HCT116 (cell line): Measurements from ENCODE around the gene TRPM5. TPM values are rescaled to one million over a fixed set of nuclear protein-coding genes. Genes with fewer than 3 reads are reported as not detected.

ENCODE experiments used
- ATAC-seq: fragments of 200-7000 bp; cut with Tn5 transposase; 2 replicates; pipeline ENCODE4 v1.9.1; 2020; ENCODE audit warnings: mild to moderate bottlenecking, moderate library complexity
- BruUV-seq: library from RNA; stranded (reverse); fragments of 400-500 nt; replicated peaks from 2 replicates; lab custom pipeline; 2021; lab: Mats Ljungman, UMichigan
- CTCF ChIA-PET: fragments of 300-600 bp; sonication (Branson Sonifier 250); formaldehyde crosslinking; loops from one replicate; lab custom pipeline; 2021; ENCODE audit warnings: antibody characterized with exemption; lab: Charles Lee
- POLR2A ChIA-PET: fragments of 300-600, 350-600 bp; sonication (Branson Sonifier 250); formaldehyde crosslinking; loops from one replicate; lab custom pipeline; 2021; ENCODE audit warnings: antibody characterized with exemption; lab: Charles Lee
- RAD21 ChIA-PET, 2 experiments: fragments of 300-600 bp; sonication (Branson Sonifier 250); formaldehyde crosslinking; loops; one replicate each; lab custom pipeline; 2023; ENCODE audit warnings: low total read pairs in 2 of 2; ENCODE audit not compliant: uncharacterized antibody in 2 of 2, unreplicated experiment in 2 of 2, low non-redundant PET in 1 of 2; lab: Charles Lee
- DNase-seq: peaks from one replicate; pipeline ENCODE4 v3.0.0-alpha.2; 2010; ENCODE audit warnings: low read depth, low spot score
- H2AFZ ChIP-seq: fragments of 200-600 bp; shearing (Covaris generic), sonication (generic); 2 replicates; pipeline ENCODE4 v1.6.1; 2017; ENCODE audit warnings: low read depth, mixed run types, mixed read lengths, antibody characterized with exemption, low read length; ENCODE audit not compliant: poor library complexity, severe bottlenecking
- H3K27ac ChIP-seq: 2 replicates; pipeline ENCODE4 v1.5.1; 2012; ENCODE audit warnings: low read depth, low read length
- H3K27me3 ChIP-seq: fragments of 200-600 bp; sonication (generic); 2 replicates; pipeline ENCODE4 v1.6.1; 2016; ENCODE audit warnings: mixed run types, low read length, mixed read lengths; ENCODE audit not compliant: insufficient read depth
- H3K36me3 ChIP-seq, 2 experiments: fragments of 200-500 bp in 1 of 2; fragments of 200-600 bp in 1 of 2; sonication (Bioruptor generic) in 1 of 2; sonication (generic) in 1 of 2; 2 replicates each; pipeline versions ENCODE4 v1.5.1 to v1.6.1; 2014 to 2016; ENCODE audit warnings: low read length in 2 of 2, inconsistent platforms in 1 of 2, mixed read lengths in 1 of 2, mixed run types in 1 of 2; ENCODE audit not compliant: insufficient read depth in 2 of 2, control insufficient read depth in 1 of 2
- H3K4me1 ChIP-seq, 2 experiments: fragments of 200-600 bp in 1 of 2; sonication (generic) in 1 of 2; 2 replicates each; pipeline versions ENCODE4 v1.5.1 to v1.6.1; 2012 to 2017; ENCODE audit warnings: low read length in 2 of 2, inconsistent platforms in 1 of 2, mild to moderate bottlenecking in 1 of 2, mixed read lengths in 1 of 2, mixed run types in 1 of 2, moderate library complexity in 1 of 2; ENCODE audit not compliant: insufficient read depth in 2 of 2, control insufficient read depth in 1 of 2
- H3K4me2 ChIP-seq: fragments of 200-600 bp; sonication (generic); 2 replicates; pipeline ENCODE4 v1.6.1; 2017; ENCODE audit warnings: mixed run types, low read length, mixed read lengths
- H3K4me3 ChIP-seq, 2 experiments: fragments of 200-600 bp in 1 of 2; sonication (generic) in 1 of 2; replicated peaks in 1 of 2; 2 replicates each; pipeline ENCODE4 v1.5.1; 2011 to 2016; ENCODE audit warnings: low read length in 2 of 2, control low read depth in 1 of 2, low read depth in 1 of 2, mild to moderate bottlenecking in 1 of 2, mixed read lengths in 1 of 2, mixed run types in 1 of 2
- H3K79me2 ChIP-seq: fragments of 200-600 bp; sonication (generic); 2 replicates; pipeline ENCODE4 v1.6.1; 2017; ENCODE audit warnings: mild to moderate bottlenecking, mixed run types, low read length, moderate library complexity, mixed read lengths; ENCODE audit not compliant: insufficient read depth
- H3K9ac ChIP-seq: fragments of 200-600 bp; sonication (generic); 2 replicates; pipeline ENCODE4 v1.6.1; 2016; ENCODE audit warnings: low read length, mixed read lengths
- H3K9me2 ChIP-seq: fragments of 200-600 bp; sonication (generic), shearing (Covaris generic); 2 replicates; pipeline ENCODE4 v1.6.1; 2017; ENCODE audit warnings: mixed run types, mild to moderate bottlenecking, moderate library complexity; ENCODE audit not compliant: insufficient read depth
- H3K9me3 ChIP-seq, 2 experiments: fragments of 200-500 bp in 1 of 2; fragments of 200-600 bp in 1 of 2; sonication (Bioruptor generic) in 1 of 2; sonication (generic) in 1 of 2; 2 replicates each; pipeline ENCODE4 v1.6.1; 2014 to 2017; ENCODE audit warnings: low read length in 2 of 2, mixed read lengths in 2 of 2, inconsistent platforms in 1 of 2, low read depth in 1 of 2, mild to moderate bottlenecking in 1 of 2, mixed run types in 1 of 2, moderate library complexity in 1 of 2; ENCODE audit not compliant: control insufficient read depth in 1 of 2, insufficient read depth in 1 of 2
- H4K20me1 ChIP-seq: fragments of 200-600 bp; sonication (generic), shearing (Covaris generic); 2 replicates; pipeline ENCODE4 v1.6.1; 2017; ENCODE audit warnings: mixed run types, mild to moderate bottlenecking, moderate library complexity; ENCODE audit not compliant: insufficient read depth
- CBX3 ChIP-seq: IDR thresholded peaks from 2 replicates; pipeline ENCODE4 v1.6.1; 2012; ENCODE audit warnings: low read depth
- CTCF ChIP-seq, 3 experiments: fragments of 200-600 bp in 1 of 3; sonication (generic) in 1 of 3; IDR thresholded peaks in 2 of 3; conservative IDR thresholded peaks in 1 of 3; 2 replicates each; pipeline ENCODE4 v1.5.1; 2012 to 2017; ENCODE audit warnings: low read depth in 2 of 3, low read length in 2 of 3, antibody characterized with exemption in 1 of 3, borderline replicate concordance in 1 of 3, control low read depth in 1 of 3, mild to moderate bottlenecking in 1 of 3, mixed read lengths in 1 of 3, mixed run types in 1 of 3, moderate library complexity in 1 of 3; ENCODE audit not compliant: insufficient read depth in 1 of 3
- ELF1 ChIP-seq: IDR thresholded peaks from 2 replicates; pipeline ENCODE4 v1.6.1; 2012; ENCODE audit warnings: low read depth, borderline replicate concordance
- EZH2 ChIP-seq: fragments of 200-600 bp; sonication (generic); IDR thresholded peaks from 2 replicates; pipeline ENCODE4 v1.6.1; 2017; ENCODE audit warnings: antibody characterized with exemption, mixed run types
- JUND ChIP-seq: IDR thresholded peaks from 2 replicates; pipeline ENCODE4 v1.6.1; 2012
- POLR2A ChIP-seq: IDR thresholded peaks from 2 replicates; pipeline ENCODE4 v1.7.0; 2011; ENCODE audit warnings: borderline replicate concordance; ENCODE audit not compliant: insufficient read depth, insufficient read length; ENCODE audit errors: extremely low read depth
- POLR2AphosphoS5 ChIP-seq: IDR thresholded peaks from 2 replicates; pipeline ENCODE4 v1.6.1; 2011; ENCODE audit warnings: mild to moderate bottlenecking, low read depth, low read length, moderate library complexity
- RAD21 ChIP-seq: IDR thresholded peaks from 2 replicates; pipeline ENCODE4 v1.6.1; 2012; ENCODE audit warnings: low read depth, mild to moderate bottlenecking
- REST ChIP-seq: IDR thresholded peaks from 2 replicates; pipeline ENCODE4 v1.6.1; 2012; ENCODE audit warnings: low read depth
- SIN3A ChIP-seq: IDR thresholded peaks from 2 replicates; pipeline ENCODE4 v1.6.1; 2012; ENCODE audit warnings: low read depth
- SP1 ChIP-seq: IDR thresholded peaks from 2 replicates; pipeline ENCODE4 v1.6.1; 2012; ENCODE audit warnings: low read depth
- SRF ChIP-seq: IDR thresholded peaks from 2 replicates; pipeline ENCODE4 v1.6.1; 2012; ENCODE audit warnings: low read depth
- ZFX ChIP-seq: fragments of 450-650 bp; IDR thresholded peaks from 2 replicates; pipeline ENCODE4 v1.6.1; 2017
- ZNF274 ChIP-seq: fragments of 200-500 bp; sonication (Bioruptor generic); IDR thresholded peaks from 2 replicates; pipeline ENCODE4 v1.6.1; 2014; ENCODE audit warnings: mild to moderate bottlenecking, low read depth, low read length, inconsistent platforms
- intact Hi-C: fragments of 100-400 bp; cut with micrococcal nuclease; formaldehyde crosslinking; loops from 2 replicates; pipeline ENCODE4 v1.10.0; 2022
- total RNA-seq: library from RNA; stranded (reverse); gene quantifications from one replicate; pipeline ENCODE4 v1.2.1, GENCODE V29; 2021; ENCODE audit not compliant: unreplicated experiment
- TF ChIP-seq, protein P1 (sequence below): IDR thresholded peaks from 2 replicates; pipeline ENCODE4 v1.6.1; 2012
- TF ChIP-seq, protein P2 (sequence below): IDR thresholded peaks from 2 replicates; pipeline ENCODE4 v1.6.1; 2011; ENCODE audit warnings: mild to moderate bottlenecking, low read length, moderate library complexity; ENCODE audit not compliant: insufficient replicate concordance; ENCODE audit errors: extremely low read depth

Gene TRPM5
- total RNA-seq, 1 experiment from 2014 or later, result 0.07 TPM

- CTCF ChIA-PET, result interaction anchor here (1.1 to 4.4 kb wide), 2 partner anchors 107 to 467 kb away, joined by 3 to 64 read pairs; no protein-coding TSS in a partner anchor
- H3K9ac ChIP-seq, result no peak overlapping the region
- BruUV-seq, result no TSS peak
- no peak overlapping the region for H3K4me2 ChIP-seq
- H3K27me3 ChIP-seq, result no peaks in the 10 kb centered on the region
- no peak overlapping the region for H3K4me3 ChIP-seq
- no peaks in the 10 kb centered on the region for H3K9me3 ChIP-seq
- no peaks in the 10 kb centered on the region for H3K79me2 ChIP-seq
- H2AFZ ChIP-seq, result no peak overlapping the region
- TF ChIP-seq ELF1, result no peak
- no peak for TF ChIP-seq EZH2
- no peak for TF ChIP-seq SIN3A
- no peak for TF ChIP-seq CTCF (IDR thresholded peaks at IDR 0.05 in 2 of 3, conservative IDR thresholded peaks at IDR 0.05 in 1 of 3; ENCODE audit: borderline replicate concordance in 1 of 3, insufficient read depth in 1 of 3, low read depth in 2 of 3, low read length in 2 of 3)
- TF ChIP-seq, protein P1, sequence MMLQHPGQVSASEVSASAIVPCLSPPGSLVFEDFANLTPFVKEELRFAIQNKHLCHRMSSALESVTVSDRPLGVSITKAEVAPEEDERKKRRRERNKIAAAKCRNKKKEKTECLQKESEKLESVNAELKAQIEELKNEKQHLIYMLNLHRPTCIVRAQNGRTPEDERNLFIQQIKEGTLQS, result no peak
- no peak for TF ChIP-seq SRF
- no peak for TF ChIP-seq ZFX
- no peak for TF ChIP-seq SP1
- TF ChIP-seq RAD21, result no peak
- no peak for TF ChIP-seq POLR2A
- TF ChIP-seq REST, result no peak
- TF ChIP-seq, protein P2, sequence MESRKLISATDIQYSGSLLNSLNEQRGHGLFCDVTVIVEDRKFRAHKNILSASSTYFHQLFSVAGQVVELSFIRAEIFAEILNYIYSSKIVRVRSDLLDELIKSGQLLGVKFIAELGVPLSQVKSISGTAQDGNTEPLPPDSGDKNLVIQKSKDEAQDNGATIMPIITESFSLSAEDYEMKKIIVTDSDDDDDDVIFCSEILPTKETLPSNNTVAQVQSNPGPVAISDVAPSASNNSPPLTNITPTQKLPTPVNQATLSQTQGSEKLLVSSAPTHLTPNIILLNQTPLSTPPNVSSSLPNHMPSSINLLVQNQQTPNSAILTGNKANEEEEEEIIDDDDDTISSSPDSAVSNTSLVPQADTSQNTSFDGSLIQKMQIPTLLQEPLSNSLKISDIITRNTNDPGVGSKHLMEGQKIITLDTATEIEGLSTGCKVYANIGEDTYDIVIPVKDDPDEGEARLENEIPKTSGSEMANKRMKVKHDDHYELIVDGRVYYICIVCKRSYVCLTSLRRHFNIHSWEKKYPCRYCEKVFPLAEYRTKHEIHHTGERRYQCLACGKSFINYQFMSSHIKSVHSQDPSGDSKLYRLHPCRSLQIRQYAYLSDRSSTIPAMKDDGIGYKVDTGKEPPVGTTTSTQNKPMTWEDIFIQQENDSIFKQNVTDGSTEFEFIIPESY, result no peak
- no peak for TF ChIP-seq POLR2AphosphoS5
- TF ChIP-seq ZNF274, result no peak
- no peak for TF ChIP-seq CBX3
- no peak for TF ChIP-seq JUND
- peaks cover 0 to 10% of the 10 kb centered on the region in 2 experiments; a peak in 2 of 4 replicates for H3K4me1 ChIP-seq
- no peaks in the 10 kb centered on the region for H4K20me1 ChIP-seq
- DNase-seq (no peak), ATAC-seq (no peak)
- H3K27ac ChIP-seq, result no peak overlapping the region
- no peaks in the 10 kb centered on the region for H3K36me3 ChIP-seq
- RAD21 ChIA-PET, result interaction anchor here in 1 of 2 experiments (0.7 kb wide), 1 partner anchor 107 kb away, joined by 4 read pairs; no protein-coding TSS in a partner anchor
- POLR2A ChIA-PET, result no interaction called here
- intact Hi-C loops, result no loop called here
- no peaks in the 10 kb centered on the region for H3K9me2 ChIP-seq
Observed at GRCh38 chr11:2424811-2425495, 19.4 kb downstream of the TRPM5 start.
